ENCODE measurements around the gene PLOD2.

Gene PLOD2
- long read RNA-seq, donor 1, transcript PLOD2-201 (20 exons, 3,732 nt) = minor isoform, 12 of 50 reads
- long read RNA-seq, donor 1, transcript PLOD2-202 (19 exons, 3,665 nt) = major isoform, 24 of 50 reads
- long read RNA-seq, donor 1, partial matches to known transcripts = 13 of 50 reads
- long read RNA-seq, donor 1, other reads (novel, unspliced or antisense) = 0 of 50 reads
- long read RNA-seq, donor 2, transcript PLOD2-202 (19 exons, 3,665 nt) = major isoform, 11 of 18 reads
- long read RNA-seq, donor 2, transcript PLOD2-201 (20 exons, 3,732 nt) = minor isoform, 7 of 18 reads
- long read RNA-seq, donor 2, partial matches to known transcripts = 0 of 18 reads
- long read RNA-seq, donor 2, other reads (novel, unspliced or antisense) = 0 of 18 reads
- long read RNA-seq, donor 3, transcript PLOD2-202 (19 exons, 3,665 nt) = major isoform, 10 of 18 reads
- long read RNA-seq, donor 3, transcript PLOD2-201 (20 exons, 3,732 nt) = minor isoform, 7 of 18 reads
- long read RNA-seq, donor 3, partial matches to known transcripts = 0 of 18 reads
- long read RNA-seq, donor 3, other reads (novel, unspliced or antisense) = 0 of 18 reads
- long read RNA-seq, donor 4, transcript PLOD2-202 (19 exons, 3,665 nt) = major isoform, 16 of 25 reads
- long read RNA-seq, donor 4, transcript PLOD2-201 (20 exons, 3,732 nt) = minor isoform, 8 of 25 reads
- long read RNA-seq, donor 4, partial matches to known transcripts = 0 of 25 reads
- long read RNA-seq, donor 4, other reads (novel, unspliced or antisense) = 0 of 25 reads
- long read RNA-seq, donor 5, transcript PLOD2-202 (19 exons, 3,665 nt) = minor isoform, 8 of 50 reads
- long read RNA-seq, donor 5, transcript PLOD2-201 (20 exons, 3,732 nt) = major isoform, 10 of 50 reads
- long read RNA-seq, donor 5, partial matches to known transcripts = 32 of 50 reads
- long read RNA-seq, donor 5, other reads (novel, unspliced or antisense) = 0 of 50 reads
- long read RNA-seq, donor 6, transcript PLOD2-202 (19 exons, 3,665 nt) = major isoform, 17 of 96 reads
- long read RNA-seq, donor 6, partial matches to known transcripts = 76 of 96 reads
- long read RNA-seq, donor 6, other reads (novel, unspliced or antisense) = 0 of 96 reads
- long read RNA-seq, donor 7, transcript PLOD2-202 (19 exons, 3,665 nt) = major isoform, 21 of 61 reads
- long read RNA-seq, donor 7, transcript PLOD2-201 (20 exons, 3,732 nt) = minor isoform, 15 of 61 reads
- long read RNA-seq, donor 7, partial matches to known transcripts = 24 of 61 reads
- long read RNA-seq, donor 7, other reads (novel, unspliced or antisense) = 0 of 61 reads
- long read RNA-seq, donor 8, transcript PLOD2-202 (19 exons, 3,665 nt) = major isoform, 27 of 31 reads
- long read RNA-seq, donor 8, partial matches to known transcripts = 0 of 31 reads
- long read RNA-seq, donor 8, other reads (novel, unspliced or antisense) = 0 of 31 reads

- peak; percentile 96 for DNase-seq
These were observed at the start of gene PLOD2 for GRCh38 chr3:146160964-146161662. PLOD2 (minus strand) TSS chr3:146161184; CDS start chr3:146160989, 195 bp downstream.

- DNase-seq = no peak
These were observed 48.4 kb upstream of the PLOD2 start for GRCh38 chr3:146209371-146209770.

- no peak for DNase-seq
These were observed 42.8 kb upstream of the PLOD2 start for GRCh38 chr3:146203776-146204175.

GRCh38 chr3:146200461-146201220 lies 39.7 kb upstream of the PLOD2 start:
- no peak for DNase-seq

GRCh38 chr3:146199762-146200161 lies 38.8 kb upstream of the PLOD2 start:
- no peak for DNase-seq

DNA sequence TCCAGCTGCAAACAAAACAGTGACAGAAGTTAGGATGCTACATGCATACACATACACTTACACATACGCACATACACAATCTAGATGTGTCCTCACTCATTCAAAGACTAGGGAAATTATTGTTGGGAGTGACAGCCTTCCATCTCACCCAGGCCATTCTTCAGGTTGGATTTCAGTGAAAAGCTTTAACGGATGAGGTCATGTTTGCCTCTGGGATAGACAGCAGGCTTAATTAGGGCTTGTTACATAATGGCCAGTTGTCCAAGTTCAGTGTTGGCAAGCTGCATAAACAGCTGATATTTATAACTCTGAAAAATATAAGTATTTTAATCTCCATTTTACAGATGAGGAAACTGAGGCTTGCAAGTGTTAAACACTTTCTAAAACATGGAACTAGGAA lies 35.8 kb upstream of the PLOD2 start:
- DNase-seq = no peak

DNA sequence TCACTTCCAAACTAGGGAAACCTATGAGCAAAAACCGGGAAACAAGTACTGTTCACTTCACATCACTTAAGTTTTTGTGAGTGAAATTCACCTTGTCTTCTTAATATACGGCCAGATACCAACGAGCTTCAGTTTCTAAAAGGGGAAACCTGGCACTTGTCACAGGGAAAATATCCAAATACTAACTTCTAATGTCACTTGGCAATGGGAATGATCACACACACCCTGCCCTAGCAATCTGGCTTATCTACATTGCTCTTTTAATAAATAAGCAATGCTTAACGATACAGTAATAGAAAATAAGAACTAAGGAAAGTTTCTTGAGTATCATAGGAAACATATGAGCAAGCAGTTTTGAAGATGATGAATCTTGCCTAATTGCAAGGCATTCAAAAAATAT lies 34.6 kb upstream of the PLOD2 start:
- DNase-seq = no peak

- no peak for DNase-seq
These were observed 34.0 kb upstream of the PLOD2 start for GRCh38 chr3:146195030-146195429.

DNA sequence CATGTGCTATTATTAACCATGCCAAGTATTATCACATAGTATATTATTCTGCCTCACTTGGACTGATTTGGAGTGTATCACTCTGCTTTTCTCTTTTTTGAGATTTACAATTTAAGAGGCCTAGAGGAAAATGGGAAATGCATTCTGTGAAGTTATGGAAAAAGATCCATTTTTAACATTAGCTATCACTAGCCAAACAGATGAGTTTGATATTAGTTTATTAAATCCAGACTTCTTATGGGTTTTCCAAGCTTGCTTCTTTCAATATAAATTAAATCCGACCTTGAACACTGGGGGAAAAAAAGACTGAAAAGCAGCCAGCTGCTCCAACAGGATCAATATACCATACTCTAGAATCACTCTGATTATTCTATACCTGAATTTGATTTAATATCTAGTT lies 30.1 kb upstream of the PLOD2 start:
- DNase-seq = no peak

DNA sequence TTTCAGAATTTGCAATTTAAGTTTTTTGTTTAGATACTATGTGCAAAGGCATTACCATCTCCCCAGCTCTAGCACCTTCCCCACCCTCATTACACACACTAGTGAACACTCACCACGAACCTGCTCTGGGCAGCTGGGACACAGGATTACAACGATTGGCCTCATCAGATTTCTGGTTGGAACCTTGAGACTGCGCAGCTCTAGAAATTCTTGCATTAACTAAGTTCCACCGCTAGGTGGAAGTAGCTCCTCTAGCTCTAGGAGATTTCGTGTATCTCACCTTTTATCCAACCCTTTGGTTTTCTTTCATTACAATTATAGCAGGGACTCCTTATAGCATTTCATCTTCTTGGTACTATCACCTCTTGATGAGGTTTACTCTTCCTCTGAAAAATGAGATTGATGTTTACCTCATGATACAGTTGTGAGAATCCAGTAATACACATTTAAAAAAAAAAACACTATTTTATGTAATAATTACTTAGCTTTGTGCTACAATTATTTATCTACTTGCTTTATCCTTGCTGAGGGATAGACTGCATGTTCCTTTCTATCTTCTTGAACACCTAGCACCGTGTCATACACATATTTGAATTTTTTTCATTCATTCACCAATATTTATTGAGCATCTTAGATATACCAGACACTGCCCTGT lies 28.7 kb upstream of the PLOD2 start:
- DNase-seq = peak; percentile 15

- DNase-seq = no peak
These were observed 26.5 kb upstream of the PLOD2 start for GRCh38 chr3:146187334-146187950.

DNA sequence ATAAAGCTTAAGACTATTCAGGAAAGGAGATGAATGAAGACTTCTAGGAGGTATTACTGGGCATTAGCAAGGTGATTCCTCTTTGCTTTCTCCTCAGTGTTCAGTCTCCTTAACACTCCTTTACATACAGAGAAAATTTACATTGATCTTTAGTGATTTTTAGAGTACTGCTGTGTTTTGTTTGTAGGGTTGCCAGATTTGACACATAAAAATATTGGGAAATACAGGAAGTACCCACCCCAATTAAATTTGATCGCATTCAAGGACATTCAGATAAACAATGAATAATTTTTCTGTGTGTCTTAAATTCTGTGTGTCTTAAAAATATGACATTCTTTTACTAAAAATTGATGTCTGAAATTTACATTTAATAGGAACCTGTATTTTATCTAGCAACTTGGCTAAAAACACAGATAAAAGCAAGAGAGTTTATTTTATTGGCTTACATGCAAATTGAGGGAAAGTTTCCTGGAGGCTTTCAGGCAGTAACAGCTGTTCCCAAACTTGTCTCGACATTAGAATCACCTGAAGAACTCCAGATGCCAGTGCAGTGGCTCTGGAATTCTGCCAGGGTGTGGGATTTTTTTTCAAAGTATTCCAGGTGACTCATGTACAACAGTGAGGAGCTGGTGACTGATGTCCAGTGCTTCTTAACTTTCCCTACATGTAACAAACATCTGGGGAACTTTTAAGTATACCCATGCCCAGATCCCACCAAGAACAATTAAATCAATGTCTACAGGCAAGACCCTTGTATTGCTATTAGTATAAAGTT lies 23.4 kb upstream of the PLOD2 start:
- DNase-seq = no peak

GRCh38 chr3:146181216-146181615 lies 20.2 kb upstream of the PLOD2 start:
- DNase-seq = no peak

GRCh38 chr3:146180376-146180775 lies 19.4 kb upstream of the PLOD2 start:
- no peak for DNase-seq

DNA sequence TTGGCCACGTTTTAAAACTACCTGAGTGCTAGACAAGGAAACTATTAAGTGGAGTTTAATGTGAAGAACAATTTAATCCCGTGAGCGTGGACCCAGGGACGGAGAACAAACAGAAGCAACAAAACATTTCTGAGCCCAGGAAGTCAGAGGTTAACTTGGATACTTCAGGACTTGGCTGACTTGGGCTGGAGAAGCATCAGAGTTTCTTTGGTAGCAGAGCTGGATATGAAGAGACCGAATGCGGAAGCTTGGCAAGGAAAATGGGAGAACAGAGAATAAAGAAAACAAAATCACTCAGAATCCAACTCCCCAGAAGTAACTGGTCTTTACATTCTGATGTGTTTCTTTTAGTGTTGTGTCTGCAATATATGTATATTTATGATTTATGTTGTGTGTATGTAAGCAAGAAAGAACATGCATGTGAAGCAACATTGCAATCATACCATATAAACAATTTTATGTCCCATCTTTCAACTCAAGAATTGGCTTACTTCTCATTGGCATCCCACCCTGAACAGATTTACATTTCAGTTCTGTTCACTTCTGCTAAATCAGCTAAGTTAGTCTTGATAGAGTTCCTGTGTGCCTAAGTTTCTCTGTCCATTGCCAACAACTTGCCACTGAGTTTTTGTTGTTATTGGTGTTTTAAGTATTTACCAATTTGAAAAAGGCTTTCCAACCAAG lies 17.2 kb upstream of the PLOD2 start:
- DNase-seq = no peak

- DNase-seq = no peak
These were observed 16.5 kb upstream of the PLOD2 start for GRCh38 chr3:146177519-146177918.

DNA sequence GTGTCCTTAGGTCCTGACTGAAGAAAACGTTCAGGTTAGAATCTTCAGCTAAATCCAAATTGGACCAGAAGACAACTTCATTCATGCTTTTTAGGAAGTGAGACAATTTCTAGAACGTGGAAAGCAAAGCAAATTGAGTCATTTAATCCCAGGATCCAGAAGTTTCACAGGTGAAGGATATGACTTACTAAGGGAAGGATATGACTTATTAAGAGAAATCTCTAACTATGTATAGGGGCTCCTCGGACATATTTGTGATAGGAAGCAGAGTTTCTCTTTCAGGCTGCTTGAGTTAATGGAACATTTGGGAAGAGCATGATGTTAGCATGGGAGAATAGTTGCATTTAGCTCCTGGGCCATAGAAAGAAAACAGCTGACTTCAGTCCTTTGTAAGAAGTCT lies 16.1 kb upstream of the PLOD2 start:
- no peak for DNase-seq

- DNase-seq = no peak
These were observed 11.6 kb upstream of the PLOD2 start for GRCh38 chr3:146172586-146172985.

Measured in right kidney (tissue), 9 donors.